Neuronal stem cell (in vitro differentiated cells): Measurements from ENCODE around the gene HMGN3.

Source experiments
- DNase-seq: peaks from one replicate; pipeline ENCODE4 v3.0.0-alpha.2; 2013; ENCODE audit warnings: low spot score
- H2AFZ ChIP-seq: one replicate; pipeline ENCODE4 v1.6.1; 2013; ENCODE audit warnings: mild to moderate bottlenecking, low read length, inconsistent platforms
- H2AK5ac ChIP-seq: 2 replicates; pipeline ENCODE4 v1.6.1; 2013; ENCODE audit warnings: low read depth, mild to moderate bottlenecking, inconsistent platforms, low read length, moderate library complexity, mixed read lengths
- H2BK120ac ChIP-seq: 2 replicates; pipeline ENCODE4 v1.6.1; 2013; ENCODE audit warnings: low read depth, mild to moderate bottlenecking, inconsistent platforms, low read length, moderate library complexity, mixed read lengths
- H2BK12ac ChIP-seq: one replicate; pipeline ENCODE4 v1.6.1; 2013; ENCODE audit warnings: low read length, inconsistent platforms
- H2BK15ac ChIP-seq: 2 replicates; pipeline ENCODE4 v1.6.1; 2013; ENCODE audit warnings: mild to moderate bottlenecking, low read length, inconsistent platforms, mixed read lengths
- H2BK5ac ChIP-seq: one replicate; pipeline ENCODE4 v1.6.1; 2013; ENCODE audit warnings: inconsistent platforms, mild to moderate bottlenecking, low read length, moderate library complexity
- H3K14ac ChIP-seq: one replicate; pipeline ENCODE4 v1.6.1; 2013; ENCODE audit warnings: low read length, inconsistent platforms
- H3K18ac ChIP-seq: 2 replicates; pipeline ENCODE4 v1.6.1; 2013; ENCODE audit warnings: low read length, inconsistent platforms
- H3K23ac ChIP-seq: 2 replicates; pipeline ENCODE4 v1.6.1; 2013; ENCODE audit warnings: low read depth, mild to moderate bottlenecking, mixed read lengths, low read length, inconsistent platforms; ENCODE audit not compliant: poor library complexity
- H3K27ac ChIP-seq: replicated peaks from 3 replicates; pipeline ENCODE4 v1.5.1; 2013; ENCODE audit warnings: low read length, inconsistent platforms
- H3K27me3 ChIP-seq, 3 experiments: 2 replicates each; pipeline ENCODE4 v1.6.1; 2013; ENCODE audit warnings: low read length in 3 of 3, mild to moderate bottlenecking in 2 of 3, inconsistent platforms in 1 of 3, low read depth in 1 of 3, mixed read lengths in 1 of 3, moderate library complexity in 1 of 3; ENCODE audit not compliant: control insufficient read depth in 3 of 3, insufficient read depth in 3 of 3
- H3K36me3 ChIP-seq, 2 donors: replicated peaks in 1 of 2; 2 replicates each; pipeline ENCODE4 v1.6.1; 2013; ENCODE audit warnings: low read length in 2 of 2; ENCODE audit not compliant: control insufficient read depth in 2 of 2, insufficient read depth in 2 of 2
- H3K4ac ChIP-seq: 2 replicates; pipeline ENCODE4 v1.6.1; 2013; ENCODE audit warnings: inconsistent platforms, mild to moderate bottlenecking, low read length, moderate library complexity
- H3K4me1 ChIP-seq, 2 donors: 1 replicate in 1 of 2; 2 replicates in 1 of 2; pipeline ENCODE4 v1.6.1; 2013; ENCODE audit warnings: low read length in 2 of 2, low read depth in 1 of 2; ENCODE audit not compliant: control insufficient read depth in 2 of 2, insufficient read depth in 1 of 2
- H3K4me2 ChIP-seq: one replicate; pipeline ENCODE4 v1.6.1; 2013; ENCODE audit warnings: mild to moderate bottlenecking, low read length, inconsistent platforms; ENCODE audit not compliant: insufficient read depth, poor library complexity, severe bottlenecking
- H3K4me3 ChIP-seq, 2 donors: 2 replicates each; pipeline ENCODE4 v1.5.1; 2013; ENCODE audit warnings: low read length in 2 of 2, mild to moderate bottlenecking in 2 of 2, inconsistent platforms in 1 of 2, moderate library complexity in 1 of 2
- H3K79me1 ChIP-seq: one replicate; pipeline ENCODE4 v1.6.1; 2013; ENCODE audit warnings: low read depth, mild to moderate bottlenecking, inconsistent platforms, low read length, moderate library complexity
- H3K9ac ChIP-seq: one replicate; pipeline ENCODE4 v1.6.1; 2013; ENCODE audit warnings: mild to moderate bottlenecking, low read depth, low read length, inconsistent platforms; ENCODE audit not compliant: poor library complexity
- H3K9me3 ChIP-seq, 2 donors: replicated peaks in 1 of 2; 2 replicates each; pipeline versions ENCODE3 to v1.6.1; 2013; ENCODE audit warnings: low read length in 2 of 2, mild to moderate bottlenecking in 2 of 2, inconsistent platforms in 1 of 2, low read depth in 1 of 2, mixed read lengths in 1 of 2, moderate library complexity in 1 of 2; ENCODE audit not compliant: control insufficient read depth in 2 of 2, insufficient read depth in 1 of 2
- H4K8ac ChIP-seq: one replicate; pipeline ENCODE4 v1.6.1; 2013; ENCODE audit warnings: low read depth, mild to moderate bottlenecking, inconsistent platforms, low read length, moderate library complexity
- H4K91ac ChIP-seq: one replicate; pipeline ENCODE4 v1.6.1; 2013; ENCODE audit warnings: low read length, low read depth, mild to moderate bottlenecking, inconsistent platforms; ENCODE audit not compliant: poor library complexity
- WGBS, 2 donors: extraction: QIAGEN DNeasy Blood & Tissue Kit; methylation state at CpG; one replicate each; pipeline ENCODE4 v1.1.7; 2013; ENCODE audit warnings: missing lambda C conversion rate in 2 of 2, mixed read lengths in 1 of 2; ENCODE audit not compliant: insufficient read length in 2 of 2, insufficient replicate concordance in 1 of 2; ENCODE audit errors: extremely low coverage in 2 of 2; 5-methylcytosine and 5-hydroxymethylcytosine counted together

The HMGN3 gene

GRCh38 chr6:79201983-79202382, 32.5 kb downstream of the HMGN3 start:
- Histone ChIP-seq H2BK120ac (no peak overlapping the region), H3K79me1 (no peaks in the 10 kb centered on the region), H2BK5ac (no peak overlapping the region), H2BK15ac (no peak overlapping the region), H3K36me3 (peaks cover 10 to 65% of the 10 kb centered on the region in 2 donors), H3K4ac (no peak overlapping the region), H4K8ac (no peak overlapping the region), H2AFZ (no peak overlapping the region), H3K4me2 (no peak overlapping the region), H3K9ac (no peak overlapping the region), H2AK5ac (no peak overlapping the region), H3K27ac (no peak overlapping the region), H3K4me1 (no peaks in the 10 kb centered on the region), H2BK12ac (no peak overlapping the region), H3K9me3 (peaks cover 0 to 4% of the 10 kb centered on the region in 2 donors), H3K14ac (no peak overlapping the region), H3K18ac (no peak overlapping the region), H3K4me3 (no peak overlapping the region), H3K23ac (no peak overlapping the region), H4K91ac (no peak overlapping the region), H3K27me3 (no peaks in the 10 kb centered on the region)
- DNase-seq: no peak
- WGBS, 2 donors: no CpG with 5 or more reads among the region's 3 CpGs

GRCh38 chr6:79201143-79201542, 33.3 kb downstream of the HMGN3 start:
- Histone ChIP-seq H3K9me3 (peaks cover 0 to under 1% of the 10 kb centered on the region in 2 donors), H3K4ac (no peak overlapping the region), H3K27ac (no peak overlapping the region), H3K14ac (no peak overlapping the region), H2BK120ac (no peak overlapping the region), H3K4me3 (no peak overlapping the region), H2BK5ac (no peak overlapping the region), H3K27me3 (no peaks in the 10 kb centered on the region), H2AFZ (no peak overlapping the region), H2AK5ac (no peak overlapping the region), H3K4me2 (no peak overlapping the region), H3K4me1 (no peaks in the 10 kb centered on the region), H3K36me3 (peaks cover 5 to 57% of the 10 kb centered on the region in 2 donors), H4K8ac (no peak overlapping the region), H3K23ac (no peak overlapping the region), H3K79me1 (no peaks in the 10 kb centered on the region), H2BK12ac (no peak overlapping the region), H4K91ac (no peak overlapping the region), H2BK15ac (no peak overlapping the region), H3K18ac (no peak overlapping the region), H3K9ac (no peak overlapping the region)
- WGBS, 2 donors: no CpG with 5 or more reads among the region's 1 CpG
- no peak for DNase-seq

- H2BK120ac ChIP-seq: no peak overlapping the region
- H3K27me3 ChIP-seq: no peaks in the 10 kb centered on the region
- no peak overlapping the region for H4K8ac ChIP-seq
- no peak overlapping the region for H3K18ac ChIP-seq
- peaks cover 0 to 4% of the 10 kb centered on the region in 2 donors for H3K9me3 ChIP-seq
- no peak overlapping the region for H3K9ac ChIP-seq
- DNase-seq: no peak
- H2BK12ac ChIP-seq: no peak overlapping the region
- H3K23ac ChIP-seq: no peak overlapping the region
- peaks cover 5 to 25% of the 10 kb centered on the region in 2 donors for H3K36me3 ChIP-seq
- no peak overlapping the region for H3K4me3 ChIP-seq
- H3K79me1 ChIP-seq: no peaks in the 10 kb centered on the region
- no peak overlapping the region for H3K4ac ChIP-seq
- H3K4me1 ChIP-seq: no peaks in the 10 kb centered on the region
- H3K4me2 ChIP-seq: no peak overlapping the region
- H2BK15ac ChIP-seq: no peak overlapping the region
- H2BK5ac ChIP-seq: no peak overlapping the region
- no peak overlapping the region for H3K14ac ChIP-seq
- H4K91ac ChIP-seq: no peak overlapping the region
- H2AFZ ChIP-seq: no peak overlapping the region
- H2AK5ac ChIP-seq: no peak overlapping the region
- H3K27ac ChIP-seq: no peak overlapping the region
Observed at GRCh38 chr6:79196912-79197311, 37.6 kb downstream of the HMGN3 start.

- Histone ChIP-seq H3K27me3 (no peaks in the 10 kb centered on the region), H3K14ac (no peak overlapping the region), H4K8ac (no peak overlapping the region), H3K9ac (no peak overlapping the region), H2AFZ (no peak overlapping the region), H2AK5ac (no peak overlapping the region), H3K23ac (no peak overlapping the region), H2BK5ac (no peak overlapping the region), H3K27ac (no peak overlapping the region), H2BK12ac (no peak overlapping the region), H2BK120ac (no peak overlapping the region), H3K9me3 (peaks cover 4 to 8% of the 10 kb centered on the region in 2 donors), H3K4me3 (no peak overlapping the region), H3K18ac (no peak overlapping the region), H3K79me1 (no peaks in the 10 kb centered on the region), H2BK15ac (no peak overlapping the region), H3K4ac (no peak overlapping the region), H3K4me2 (no peak overlapping the region), H4K91ac (no peak overlapping the region), H3K4me1 (peaks cover 0 to under 1% of the 10 kb centered on the region in 2 donors), H3K36me3 (peaks cover 5 to 6% of the 10 kb centered on the region in 2 donors)
- DNase-seq: no peak
- WGBS, 2 donors: no CpG with 5 or more reads among the region's 2 CpGs
Observed at GRCh38 chr6:79193971-79194370, 40.5 kb downstream of the HMGN3 start.
